Gastroesophageal sphincter (tissue), 4 donors: Measurements from ENCODE around the gene ITPRID2. TPM values are rescaled to one million over a fixed set of nuclear protein-coding genes. Genes with fewer than 3 reads are reported as not detected.

Source experiments
- ATAC-seq: fragments of 150-250 bp; one replicate; pipeline ENCODE4 v1.9.1; 2016; ENCODE audit warnings: mild to moderate bottlenecking, moderate library complexity
- H3K27ac ChIP-seq, 4 donors: fragments of 200-600 bp; sonication (generic) in 3 of 4; 1 replicate in 3 of 4; 2 replicates in 1 of 4; pipeline ENCODE4 v1.5.1; 2016 to 2019
- H3K27me3 ChIP-seq: fragments of 200-600 bp; sonication (generic); one replicate; pipeline ENCODE4 v1.5.1; 2019
- H3K36me3 ChIP-seq, 2 donors: fragments of 200-600 bp; sonication (generic); one replicate each; pipeline ENCODE4 v1.5.1; 2019; ENCODE audit warnings: control low read depth in 1 of 2
- H3K4me1 ChIP-seq, 3 donors: fragments of 200-600 bp; sonication (generic); 1 replicate in 2 of 3; 2 replicates in 1 of 3; pipeline ENCODE4 v1.5.1; 2016 to 2019; ENCODE audit warnings: control low read depth in 2 of 3
- H3K4me3 ChIP-seq, 2 donors: fragments of 200-600 bp; sonication (generic); one replicate each; pipeline ENCODE4 v1.5.1; 2019; ENCODE audit warnings: mild to moderate bottlenecking in 1 of 2, moderate library complexity in 1 of 2
- H3K9me3 ChIP-seq, 3 donors: fragments of 200-600 bp; sonication (generic); one replicate each; pipeline ENCODE4 v1.5.1; 2017 to 2019; ENCODE audit warnings: control low read depth in 2 of 3
- CTCF ChIP-seq, 4 experiments: fragments of 200-600 bp in 2 of 4; fragments of 450-650 bp in 2 of 4; sonication (generic) in 1 of 4; IDR thresholded peaks; one replicate each; pipeline ENCODE4 v1.5.1; 2017 to 2019; ENCODE audit warnings: antibody characterized with exemption in 4 of 4, mild to moderate bottlenecking in 2 of 4, moderate library complexity in 2 of 4
- EP300 ChIP-seq: sonication (generic); formaldehyde crosslinking; IDR thresholded peaks from one replicate; pipeline ENCODE4 v1.6.1; 2017; ENCODE audit warnings: antibody characterized with exemption, mild to moderate bottlenecking
- POLR2A ChIP-seq, 2 donors: fragments of 450-650 bp; IDR thresholded peaks; one replicate each; pipeline ENCODE4 v1.6.1; 2017; ENCODE audit warnings: antibody characterized with exemption in 2 of 2, mild to moderate bottlenecking in 2 of 2, moderate library complexity in 1 of 2
- POLR2AphosphoS5 ChIP-seq: sonication (generic); formaldehyde crosslinking; IDR thresholded peaks from one replicate; pipeline ENCODE4 v1.6.1; 2017; ENCODE audit warnings: antibody characterized with exemption
- WGBS, 2 donors: methylation state at CpG; one replicate each; pipeline ENCODE4 v1.1.5; 2018; ENCODE audit warnings: low coverage in 1 of 2; 5-methylcytosine and 5-hydroxymethylcytosine counted together
- total RNA-seq, 4 donors: library from RNA; depleted of rRNA; stranded (reverse); fragments of >200 nt; gene quantifications; one replicate each; pipeline ENCODE4 v1.1.0, GENCODE V29; 2016

The ITPRID2 gene
- total RNA-seq = 100 to 1,000 TPM; 106 to 127 (median 116) TPM

- peaks cover 15 to 43% (median 15%) of the 10 kb centered on the region in 3 donors for H3K4me1 ChIP-seq
- TF ChIP-seq EP300 (no peak), POLR2A (IDR thresholded peaks at IDR 0.05) (peak in 1 of 2 donors; percentile 28), CTCF (IDR thresholded peaks at IDR 0.05) (peak in 3 of 4 experiments; percentile 32 to 56 (median 50))
- H3K27me3 ChIP-seq = no peaks in the 10 kb centered on the region
- H3K9me3 ChIP-seq = no peaks in the 10 kb centered on the region
- ATAC-seq = peak; percentile 98
- WGBS, 2 donors = 0 to 1% methylated on average over 2 to 7 of the region's 58 CpGs
- H3K27ac ChIP-seq = peak within 1 kb of the TSS; percentile 96 to 99 (median 98)
- no peaks in the 10 kb centered on the region for H3K36me3 ChIP-seq
- H3K4me3 ChIP-seq = peak within 1 kb of the TSS; percentile 81 to 99
These were observed at the start of gene ITPRID2 for GRCh38 chr2:181891258-181891965. TSS of gene ITPRID2 (plus strand) at chr2:181891730. CDS start at chr2:181892067, 337 bp downstream.

GRCh38 chr2:181844551-181845290 is 46.8 kb upstream of the ITPRID2 start:
- no peaks in the 10 kb centered on the region for H3K36me3 ChIP-seq
- H3K27ac ChIP-seq = no peak overlapping the region
- H3K9me3 ChIP-seq = no peaks in the 10 kb centered on the region
- ATAC-seq = no peak
- no peaks in the 10 kb centered on the region for H3K27me3 ChIP-seq
- H3K4me1 ChIP-seq = peaks cover 0 to 43% (median 3%) of the 10 kb centered on the region in 3 donors
- no peak for TF ChIP-seq POLR2AphosphoS5
- no peak for TF ChIP-seq POLR2A (IDR thresholded peaks at IDR 0.05)
- TF ChIP-seq EP300 = no peak
- no peak for TF ChIP-seq CTCF (IDR thresholded peaks at IDR 0.05)
- H3K4me3 ChIP-seq = no peak overlapping the region
- 69 to 95% methylated on average over 1 of the region's 1 CpG for WGBS, 2 donors

GRCh38 chr2:181846399-181847197 is 44.9 kb upstream of the ITPRID2 start:
- WGBS, 2 donors = 36 to 58% methylated on average over 4 of the region's 4 CpGs
- Histone ChIP-seq H3K9me3 (no peaks in the 10 kb centered on the region), H3K36me3 (no peaks in the 10 kb centered on the region), H3K4me3 (no peak overlapping the region), H3K27ac (peak overlapping the region in 1 of 4 donors; percentile 37), H3K27me3 (no peaks in the 10 kb centered on the region), H3K4me1 (peaks cover 0 to 48% (median 0%) of the 10 kb centered on the region in 3 donors)
- ATAC-seq = no peak
- TF ChIP-seq CTCF (IDR thresholded peaks at IDR 0.05) = no peak

- Histone ChIP-seq H3K4me1 (peaks cover 0 to 51% (median 0%) of the 10 kb centered on the region in 3 donors), H3K36me3 (no peaks in the 10 kb centered on the region), H3K4me3 (no peak overlapping the region), H3K27me3 (no peaks in the 10 kb centered on the region), H3K27ac (peak overlapping the region in 2 of 4 donors; percentile 37 to 40), H3K9me3 (no peaks in the 10 kb centered on the region)
- ATAC-seq = no peak
- no peak for TF ChIP-seq POLR2A (IDR thresholded peaks at IDR 0.05)
- no peak for TF ChIP-seq CTCF (IDR thresholded peaks at IDR 0.05)
- TF ChIP-seq POLR2AphosphoS5 = no peak
- TF ChIP-seq EP300 = no peak
These were observed 44.4 kb upstream of the ITPRID2 start for GRCh38 chr2:181847198-181847556.
